Measurements from ENCODE around the gene OPRL1.

The OPRL1 gene

GRCh38 chr20:64042054-64042781 is 37.7 kb upstream of the OPRL1 start:
- no peak for DNase-seq (ENCODE audit: low read depth in 2 of 2)

GRCh38 chr20:64043768-64044167 is 36.1 kb upstream of the OPRL1 start:
- no peak for DNase-seq (ENCODE audit: low read depth in 2 of 2)

DNA sequence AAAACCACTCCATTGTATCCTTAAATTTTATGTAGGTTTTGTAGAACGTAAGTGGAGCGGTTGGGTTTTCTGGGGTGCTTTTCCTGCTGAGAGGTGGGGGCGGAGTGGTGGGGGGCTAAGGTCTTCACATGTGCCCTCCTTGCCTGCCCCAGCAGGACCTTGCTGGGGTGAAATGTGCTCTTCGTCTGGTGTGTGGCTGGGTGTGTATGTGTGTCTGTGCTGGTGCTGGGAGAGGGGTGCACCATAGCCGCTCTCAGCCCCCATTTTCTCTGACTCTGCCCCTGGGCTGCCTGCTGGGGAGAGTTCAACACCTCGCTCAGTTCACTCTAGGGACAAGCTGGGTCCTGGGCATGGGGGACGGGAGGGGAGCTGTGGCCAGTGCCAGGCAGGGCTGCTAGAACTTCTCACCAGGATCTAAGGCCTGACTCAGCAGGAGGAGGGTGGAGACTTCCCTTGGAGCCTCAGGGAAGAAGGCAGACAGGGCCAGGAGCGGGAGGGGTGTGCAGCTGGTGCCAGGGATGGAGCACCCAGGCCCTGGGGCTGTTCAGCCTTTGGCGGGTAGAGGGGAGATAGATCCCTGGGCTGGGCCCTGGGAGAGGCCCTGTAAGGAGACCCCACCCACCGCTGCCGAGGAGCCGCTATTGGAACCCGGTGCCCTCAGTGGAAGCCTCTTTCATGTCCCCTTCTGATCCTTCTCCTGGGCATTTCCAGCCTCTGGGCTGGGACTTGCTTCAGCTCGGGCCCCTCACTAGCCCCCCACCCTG is 35.2 kb upstream of the OPRL1 start:
- no peak for DNase-seq (ENCODE audit: low read depth in 2 of 2)

GRCh38 chr20:64045346-64046011 is 34.4 kb upstream of the OPRL1 start:
- no peak for DNase-seq (ENCODE audit: low read depth in 2 of 2)

DNA sequence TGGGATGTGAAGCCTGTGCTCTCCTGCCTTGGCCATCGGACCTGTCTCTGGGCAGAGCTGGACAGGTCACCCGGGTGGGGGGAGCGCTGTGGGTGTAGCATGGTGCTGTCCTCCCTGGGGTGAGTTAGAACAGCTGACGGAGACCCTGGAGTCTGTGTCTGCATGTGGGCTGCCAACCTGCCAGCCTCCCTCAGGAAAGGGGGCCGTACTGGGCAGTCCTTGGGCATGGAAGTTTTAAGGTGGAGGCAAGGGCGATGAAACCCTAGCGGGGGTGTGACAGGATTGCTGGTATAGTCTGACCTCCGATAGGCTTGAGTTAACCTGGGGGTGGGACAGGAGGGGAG is 32.9 kb upstream of the OPRL1 start:
- DNase-seq (ENCODE audit: low read depth in 2 of 2), result no peak

- DNase-seq (ENCODE audit: low read depth in 2 of 2), result no peak
These were observed 31.9 kb upstream of the OPRL1 start for GRCh38 chr20:64047968-64048401.

DNA sequence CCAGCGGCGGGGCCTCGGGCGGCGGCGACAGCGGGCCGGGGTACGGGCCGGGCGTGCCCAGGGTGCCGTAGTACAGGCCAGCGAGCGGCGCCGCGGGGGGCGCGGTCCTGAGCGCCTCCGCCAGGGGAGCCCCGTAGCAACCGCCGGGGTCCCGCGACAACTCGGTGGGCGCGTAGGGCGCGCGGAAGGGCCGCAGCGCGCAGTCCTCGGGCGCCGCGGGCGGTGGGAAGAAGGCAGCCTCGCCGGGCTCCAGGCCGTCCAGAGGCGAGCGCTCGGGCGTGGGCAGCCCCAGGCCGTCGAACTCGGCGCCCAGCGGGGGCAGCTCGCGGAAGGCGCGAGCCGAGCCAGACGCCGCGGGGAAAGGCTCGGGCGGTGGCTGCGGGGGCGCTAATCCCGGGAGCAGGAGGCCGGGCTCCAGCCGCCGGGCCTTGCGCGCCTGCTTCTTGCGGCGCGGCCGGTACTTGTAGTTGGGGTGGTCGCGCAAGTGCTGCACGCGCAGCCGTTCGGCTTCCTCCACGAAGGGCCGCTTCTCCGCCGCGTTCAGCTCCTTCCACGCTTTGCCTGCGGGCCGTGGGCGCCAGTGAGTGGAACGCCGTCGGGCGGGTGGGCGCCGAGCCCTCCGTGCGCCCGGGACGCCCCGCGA is 31.4 kb upstream of the OPRL1 start:
- no peak for DNase-seq (ENCODE audit: low read depth in 2 of 2)

DNA sequence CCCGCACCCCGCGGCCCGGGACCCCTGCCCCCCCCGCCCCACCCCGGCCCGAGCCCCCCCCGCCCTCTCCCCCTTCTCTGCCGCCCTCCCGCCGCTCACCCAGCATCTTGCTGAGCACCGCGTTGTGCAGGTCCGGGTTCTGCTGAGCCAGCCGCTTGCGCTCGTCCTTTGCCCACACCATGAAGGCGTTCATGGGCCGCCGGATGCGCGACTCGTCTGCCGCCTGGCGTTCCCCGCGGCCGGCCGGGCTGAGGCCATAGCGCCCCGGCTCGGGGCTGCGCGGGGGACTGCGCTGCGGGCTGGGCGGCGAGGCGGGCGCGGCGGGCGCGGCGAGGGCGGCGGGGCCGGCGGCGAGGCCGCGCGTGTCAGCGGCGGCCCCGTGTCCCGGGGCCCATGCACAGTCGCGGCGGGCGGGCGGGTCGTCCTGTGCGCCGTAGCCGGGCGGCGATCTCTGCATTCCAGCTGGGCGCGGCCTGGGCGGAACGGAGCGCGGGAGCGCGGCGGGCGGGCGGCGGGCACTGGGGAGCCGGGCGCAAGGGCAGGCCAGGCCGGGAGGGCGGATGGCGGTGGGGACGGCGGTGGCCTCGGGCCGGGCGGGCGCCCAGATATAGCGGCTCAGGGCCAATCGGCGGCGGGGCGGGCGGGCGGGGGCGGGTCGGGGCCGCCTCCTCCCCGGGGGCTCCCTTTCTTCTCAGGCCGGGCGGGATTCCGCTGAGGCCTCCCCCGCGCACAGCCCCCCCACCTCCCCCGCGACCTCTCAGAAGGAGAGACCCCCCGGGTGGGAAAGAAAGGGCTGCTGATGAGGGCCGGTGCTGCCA is 30.6 kb upstream of the OPRL1 start, which contains the start of gene SOX18:
Gene SOX18 (minus strand): TSS at position 580 of the 818 bp plus-strand sequence. CDS start 123 bp downstream, at position 457.
- no peak for DNase-seq (ENCODE audit: low read depth in 2 of 2)

DNA sequence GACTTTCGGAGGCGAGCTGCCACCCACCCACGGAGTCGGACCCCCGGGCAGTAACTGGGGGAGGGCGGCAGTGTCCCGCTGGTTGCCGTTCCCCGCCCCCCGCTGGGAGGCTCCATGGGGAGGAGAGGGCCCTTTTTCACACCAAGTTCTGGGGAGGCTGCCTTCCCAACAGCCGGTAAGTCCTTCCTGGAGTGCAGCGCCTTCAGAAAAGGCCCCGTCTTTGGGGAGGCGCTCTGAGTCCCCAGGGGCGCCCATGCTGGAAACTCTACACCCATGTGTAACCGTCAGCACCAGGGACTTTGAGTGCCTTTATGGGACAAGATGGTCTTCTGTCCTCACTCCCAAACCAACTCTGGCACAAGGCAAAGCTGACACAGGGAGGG is 30.0 kb upstream of the OPRL1 start:
- no peak for DNase-seq (ENCODE audit: low read depth in 2 of 2)

GRCh38 chr20:64050261-64051032 is 29.4 kb upstream of the OPRL1 start:
- DNase-seq (ENCODE audit: low read depth in 2 of 2), result no peak

DNA sequence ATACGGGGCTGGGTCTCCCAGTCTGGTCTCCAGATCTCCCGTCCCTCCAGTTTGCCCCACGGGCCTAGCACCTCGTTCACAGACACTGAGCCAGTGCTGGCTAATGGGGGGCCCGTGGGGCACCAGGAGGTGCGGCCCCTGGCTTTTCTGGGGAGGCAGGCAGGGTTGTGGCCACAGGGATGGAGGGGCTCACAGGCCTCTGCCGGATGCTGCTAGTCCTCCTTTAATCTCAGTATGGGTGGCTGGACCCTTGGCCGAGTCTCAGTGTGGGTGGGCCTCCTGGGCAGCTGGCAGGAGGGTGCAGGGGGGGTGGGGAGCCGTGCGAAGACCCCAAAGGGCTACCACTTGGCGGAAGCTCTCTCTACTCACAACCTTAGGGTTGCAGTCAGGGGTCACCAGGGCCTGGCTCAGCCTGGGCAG is 28.8 kb upstream of the OPRL1 start:
- DNase-seq (ENCODE audit: low read depth in 2 of 2), result no peak

DNA sequence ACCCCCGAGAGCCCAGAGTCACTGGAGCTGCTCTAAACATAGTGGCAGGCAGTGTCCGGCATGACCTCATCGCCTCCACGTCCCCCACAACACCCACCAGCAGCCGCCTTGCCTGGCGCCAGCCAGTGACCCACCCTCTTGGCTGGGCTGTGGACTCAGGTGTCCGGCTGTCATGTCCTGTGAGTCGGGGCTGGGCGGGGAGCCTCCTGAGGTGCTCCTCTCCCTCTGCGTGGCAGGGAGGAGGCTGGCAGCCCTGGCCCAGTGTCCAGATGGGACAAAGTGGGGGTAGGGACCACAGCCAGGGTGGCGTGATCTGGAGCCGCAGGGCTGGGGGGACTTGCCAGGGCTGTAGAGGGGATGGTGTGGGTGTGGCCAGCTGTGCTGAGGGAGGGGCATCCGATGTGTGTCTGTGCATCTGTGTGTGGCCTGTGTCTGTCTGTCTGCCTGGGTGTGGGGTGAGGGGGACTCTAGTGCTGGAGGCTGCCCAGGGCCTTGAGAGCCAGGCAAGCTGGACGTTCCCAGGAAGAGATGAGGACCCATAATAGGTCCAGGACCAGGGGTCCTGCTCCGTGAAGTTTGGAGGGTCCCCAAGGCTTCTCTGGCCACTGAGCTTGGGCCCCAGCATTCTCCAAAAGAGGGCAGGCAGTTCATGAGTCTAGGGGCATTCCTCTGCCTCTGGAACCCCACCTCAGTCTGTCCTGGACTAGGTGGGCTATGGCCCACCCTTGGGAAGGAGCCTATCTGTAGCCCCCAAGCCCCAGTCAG is 28.1 kb upstream of the OPRL1 start:
- no peak for DNase-seq (ENCODE audit: low read depth in 2 of 2)

DNA sequence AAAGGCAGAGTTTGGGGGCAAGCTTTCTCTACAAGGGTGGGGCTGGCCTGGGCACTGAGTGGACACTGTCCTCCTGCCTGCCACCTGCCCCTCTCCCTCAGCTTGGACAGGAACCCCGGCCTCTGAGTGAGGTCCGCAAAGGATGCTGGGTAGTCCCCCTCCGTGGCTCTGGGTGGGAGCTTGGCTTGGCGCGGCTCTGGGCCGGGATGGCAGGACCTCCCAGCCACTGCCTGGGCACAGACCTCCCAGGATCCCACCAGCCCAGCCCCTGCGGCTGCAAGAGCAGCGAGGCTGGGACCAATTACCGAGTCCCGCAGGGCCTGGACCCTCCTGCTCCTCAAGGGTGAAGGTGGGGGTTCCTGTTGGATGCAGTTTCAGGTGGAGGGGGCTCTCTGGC is 27.6 kb upstream of the OPRL1 start:
- DNase-seq (ENCODE audit: low read depth in 2 of 2), result no peak

GRCh38 chr20:64052987-64053840 is 26.7 kb upstream of the OPRL1 start:
- DNase-seq (ENCODE audit: low read depth in 2 of 2), result no peak

GRCh38 chr20:64053841-64054661 is 25.8 kb upstream of the OPRL1 start:
- no peak for DNase-seq (ENCODE audit: low read depth in 2 of 2)

- DNase-seq (ENCODE audit: low read depth in 2 of 2), result no peak
These were observed 24.4 kb upstream of the OPRL1 start for GRCh38 chr20:64055396-64055892.

DNA sequence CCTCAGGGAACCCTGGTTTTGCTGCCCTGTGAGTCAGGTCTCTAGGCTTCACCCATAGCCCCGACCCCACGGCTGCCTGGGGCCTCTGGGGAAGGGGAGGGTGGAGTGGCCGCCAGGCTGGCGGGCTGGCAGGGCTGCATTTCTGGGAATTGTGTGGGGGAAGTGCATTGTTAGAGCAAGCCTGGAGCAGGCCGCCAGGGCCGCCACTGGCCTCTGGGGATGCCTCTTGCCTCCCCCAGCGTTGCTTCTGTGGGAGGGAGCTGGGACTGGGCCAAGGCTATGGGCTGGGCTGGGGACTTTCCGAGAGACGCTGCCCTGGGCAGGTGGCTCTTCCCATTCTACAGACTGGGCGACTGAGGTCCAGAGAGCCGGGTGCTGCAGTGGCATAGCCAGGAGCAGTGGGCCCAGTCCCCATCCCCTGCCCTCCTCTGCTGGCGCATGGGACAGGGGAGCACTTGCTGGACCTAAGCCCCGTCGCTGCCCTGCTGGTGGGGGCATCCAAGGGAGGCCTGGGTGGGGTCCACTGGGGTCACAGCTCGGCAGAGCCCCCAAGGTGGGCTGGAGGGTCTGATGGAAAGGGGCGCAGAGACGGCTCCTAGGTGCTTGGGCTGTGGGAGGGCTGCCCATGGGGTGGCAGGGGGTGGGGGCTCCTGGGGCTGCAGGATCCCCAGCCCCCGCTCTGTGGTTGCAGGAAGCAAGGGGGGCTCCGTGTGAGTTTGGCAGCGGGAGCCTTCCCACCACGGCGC is 23.8 kb upstream of the OPRL1 start:
- DNase-seq (ENCODE audit: low read depth in 2 of 2), result no peak

All from stimulated activated CD4-positive, alpha-beta T cell treated with anti-CD3 and anti-CD28 coated beads, Interleukin-12 subunit alpha, Interleukin-12 subunit beta, amount 100 ng/mL, for 24 hours (primary cell).